ENCODE results near the gene MRPL9.

GRCh38 chr1:151782741-151783140 lies 19.4 kb upstream of the MRPL9 start:
- TF ChIP-seq, protein P1, sequence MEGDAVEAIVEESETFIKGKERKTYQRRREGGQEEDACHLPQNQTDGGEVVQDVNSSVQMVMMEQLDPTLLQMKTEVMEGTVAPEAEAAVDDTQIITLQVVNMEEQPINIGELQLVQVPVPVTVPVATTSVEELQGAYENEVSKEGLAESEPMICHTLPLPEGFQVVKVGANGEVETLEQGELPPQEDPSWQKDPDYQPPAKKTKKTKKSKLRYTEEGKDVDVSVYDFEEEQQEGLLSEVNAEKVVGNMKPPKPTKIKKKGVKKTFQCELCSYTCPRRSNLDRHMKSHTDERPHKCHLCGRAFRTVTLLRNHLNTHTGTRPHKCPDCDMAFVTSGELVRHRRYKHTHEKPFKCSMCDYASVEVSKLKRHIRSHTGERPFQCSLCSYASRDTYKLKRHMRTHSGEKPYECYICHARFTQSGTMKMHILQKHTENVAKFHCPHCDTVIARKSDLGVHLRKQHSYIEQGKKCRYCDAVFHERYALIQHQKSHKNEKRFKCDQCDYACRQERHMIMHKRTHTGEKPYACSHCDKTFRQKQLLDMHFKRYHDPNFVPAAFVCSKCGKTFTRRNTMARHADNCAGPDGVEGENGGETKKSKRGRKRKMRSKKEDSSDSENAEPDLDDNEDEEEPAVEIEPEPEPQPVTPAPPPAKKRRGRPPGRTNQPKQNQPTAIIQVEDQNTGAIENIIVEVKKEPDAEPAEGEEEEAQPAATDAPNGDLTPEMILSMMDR (IDR thresholded peaks at IDR 0.05), result no peak
- no peak for TF ChIP-seq POLR2A (IDR thresholded peaks at IDR 0.05)
